OCI-LY3 (cell line): ENCODE data around the gene REXO4.

Experiments used
- CTCF ChIP-seq: fragments of 200-600, 300-600 bp; sonication (generic); IDR thresholded peaks from 2 replicates; pipeline ENCODE4 v1.5.1; 2014; ENCODE audit warnings: antibody characterized with exemption, low read length, low read depth
- EZH2phosphoT487 ChIP-seq: fragments of 200-600 bp; shearing (Covaris generic); IDR thresholded peaks from 2 replicates; pipeline ENCODE4 v1.6.1; 2018; ENCODE audit warnings: antibody characterized with exemption, mixed run types, low read depth

GRCh38 chr9:133427658-133428348 lies 10.0 kb upstream of the REXO4 start:
- TF ChIP-seq CTCF = no peak
- TF ChIP-seq EZH2phosphoT487 = no peak
